ENCODE data around the gene TNFSF9. TPM values are rescaled to one million over a fixed set of nuclear protein-coding genes. Genes with fewer than 3 reads are reported as not detected.
"Not testable (repeated sequence)": the region's sequence is repeated elsewhere in the genome, so short reads cannot be mapped to it uniquely, and the experiment has no call there.

Gene TNFSF9
- total and polyA plus RNA-seq, 5 experiments from 2014 or later, result 0.25 to 1.0 (median 0.42) TPM; not detected in 1

- POLR2A ChIA-PET, result no interaction called here
- Mint-ChIP-seq H3K27ac (no peak overlapping the region), H3K9me3 (no peaks in the 10 kb centered on the region), H3K36me3 (no peaks in the 10 kb centered on the region), H3K27me3 (peaks cover 0 to 2% (median 0%) of the 10 kb centered on the region in 5 donors), H3K4me1 (peaks cover 9 to 17% (median 14%) of the 10 kb centered on the region in 4 donors), H3K4me3 (no peak overlapping the region)
- DNase-seq (no peak), ATAC-seq (no peak)
Measured at GRCh38 chr19:6540918-6541689, 10.3 kb downstream of the TNFSF9 start.

DNA sequence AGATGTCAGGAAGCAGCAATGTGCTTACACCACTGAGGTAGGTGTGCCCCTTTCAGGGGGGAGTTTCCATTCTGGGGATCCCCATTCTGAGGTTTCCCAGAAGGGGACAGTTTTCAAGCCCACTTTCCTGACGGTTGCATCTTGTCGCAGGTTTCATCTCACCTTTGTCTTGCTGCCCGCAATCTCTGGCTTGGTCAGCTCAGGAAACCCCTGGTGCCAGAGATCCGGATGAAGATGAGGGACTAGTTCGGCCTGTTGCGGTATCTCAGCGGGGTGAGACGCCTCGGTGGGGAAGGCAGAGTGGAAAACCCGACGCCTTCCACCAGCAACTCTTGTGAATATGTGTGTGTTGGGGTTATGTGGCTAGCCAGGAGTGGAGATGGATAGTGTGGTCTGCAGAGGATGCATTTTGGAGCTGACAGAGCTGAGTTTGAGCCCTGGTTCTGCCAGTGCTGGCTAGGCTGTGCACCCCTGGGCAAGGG lies 13.1 kb downstream of the TNFSF9 start:
- H3K4me1 Mint-ChIP-seq, result peaks cover 0 to 3% (median 1%) of the 10 kb centered on the region in 4 donors
- peaks cover 0 to 4% (median 0%) of the 10 kb centered on the region in 9 donors for H3K9me3 Mint-ChIP-seq
- DNase-seq, result no peak
- no peaks in the 10 kb centered on the region for H3K36me3 Mint-ChIP-seq
- H3K27me3 Mint-ChIP-seq, result peaks cover 0 to 1% (median 0%) of the 10 kb centered on the region in 5 donors
- no peak overlapping the region for H3K4me3 Mint-ChIP-seq
- ATAC-seq, result no peak
- H3K27ac Mint-ChIP-seq, result peak overlapping the region in 1 of 10 donors; percentile 85
- POLR2A ChIA-PET, result no interaction called here

GRCh38 chr19:6550679-6551078 lies 19.9 kb downstream of the TNFSF9 start:
- DNase-seq, H3K36me3 Mint-ChIP-seq, ATAC-seq, H3K27me3 Mint-ChIP-seq, H3K9me3 Mint-ChIP-seq: not testable (repeated sequence)
- H3K4me1 Mint-ChIP-seq, result peaks cover 6 to 13% (median 7%) of the 10 kb centered on the region in 4 donors
- POLR2A ChIA-PET, result interaction anchor here (0.6 to 1.2 kb wide), 4 partner anchors 20 to 823 kb away, joined by 3 to 5 read pairs (median 4); partner anchors contain the start of gene TNFSF9
- peak overlapping the region in 3 of 10 donors; percentile 10 to 32 (median 30) for H3K4me3 Mint-ChIP-seq
- peak overlapping the region in 1 of 10 donors; percentile 63 for H3K27ac Mint-ChIP-seq

DNA sequence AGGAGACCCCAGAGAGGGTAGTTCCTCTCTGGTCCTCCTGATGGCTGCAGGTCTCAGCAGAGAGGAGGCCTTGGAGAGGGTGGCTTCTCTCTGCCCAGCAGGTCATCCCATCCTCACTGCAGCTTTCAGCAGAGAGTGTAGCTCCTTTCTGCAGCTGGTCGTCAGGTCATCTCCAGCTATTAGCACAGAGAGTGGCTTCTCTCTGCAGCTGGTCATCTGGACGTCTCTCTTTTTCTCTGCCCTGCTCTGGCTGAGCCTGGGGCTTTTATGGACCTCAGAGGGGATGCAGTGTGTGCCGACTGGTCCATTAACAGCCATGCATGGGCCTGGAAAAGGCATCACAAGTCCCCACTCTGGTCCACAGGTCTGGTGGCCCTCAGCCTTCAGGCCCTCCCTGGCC lies 20.3 kb downstream of the TNFSF9 start:
- DNase-seq (no peak), ATAC-seq (no peak)
- Mint-ChIP-seq H3K36me3 (no peaks in the 10 kb centered on the region), H3K9me3 (peaks cover 0 to 4% (median 0%) of the 10 kb centered on the region in 9 donors), H3K27me3 (no peaks in the 10 kb centered on the region), H3K4me1 (peaks cover 6 to 13% (median 7%) of the 10 kb centered on the region in 4 donors), H3K27ac (peak overlapping the region in 1 of 10 donors; percentile 67), H3K4me3 (no peak overlapping the region)
- POLR2A ChIA-PET, result interaction anchor here (0.6 to 1.2 kb wide), 2 partner anchors 20 to 100 kb away, joined by 4 read pairs; partner anchors contain the start of gene TNFSF9

- Mint-ChIP-seq H3K36me3 (no peaks in the 10 kb centered on the region), H3K27ac (peak overlapping the region in 7 of 10 donors; percentile 18 to 57 (median 43)), H3K27me3 (no peaks in the 10 kb centered on the region), H3K4me3 (peak overlapping the region in 8 of 10 donors; percentile 14 to 67 (median 42)), H3K9me3 (peaks cover 0 to 4% (median 0%) of the 10 kb centered on the region in 9 donors), H3K4me1 (peaks cover 6 to 13% (median 7%) of the 10 kb centered on the region in 4 donors)
- DNase-seq (peak; percentile 51 to 82 (median 64)), ATAC-seq (peak; percentile 98 to 99)
- POLR2A ChIA-PET, result interaction anchor here (0.5 to 1.5 kb wide), 4 partner anchors 21 to 141 kb away, joined by 4 to 5 read pairs (median 4); partner anchors contain the start of gene TNFSF9
Measured at GRCh38 chr19:6551607-6552450, 21.0 kb downstream of the TNFSF9 start.

DNA sequence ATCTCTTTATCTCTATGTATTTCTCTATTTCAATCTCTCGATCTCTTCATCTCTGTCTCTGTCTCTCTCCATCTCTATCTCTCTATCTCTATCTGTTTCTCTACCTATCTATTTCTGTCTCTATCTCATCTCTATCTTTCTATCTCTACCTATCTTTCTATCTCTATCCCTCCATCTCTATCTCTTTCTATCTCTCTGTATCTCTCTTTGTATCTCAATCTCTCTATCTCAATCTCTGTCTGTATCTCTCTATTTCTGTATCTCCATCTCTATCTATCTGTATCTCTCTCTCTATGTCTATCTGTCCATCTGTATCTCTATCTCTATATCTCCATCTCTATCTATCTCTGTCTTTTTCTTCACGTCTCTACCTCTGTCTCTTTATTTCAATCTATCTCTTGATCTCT lies 25.2 kb downstream of the TNFSF9 start:
- DNase-seq (no peak), ATAC-seq (no peak)
- Mint-ChIP-seq H3K36me3 (no peaks in the 10 kb centered on the region), H3K9me3 (no peaks in the 10 kb centered on the region), H3K4me1 (peaks cover 4 to 9% (median 5%) of the 10 kb centered on the region in 4 donors), H3K27ac (no peak overlapping the region), H3K27me3 (peaks cover 0 to 3% (median 0%) of the 10 kb centered on the region in 5 donors), H3K4me3 (no peak overlapping the region)
- POLR2A ChIA-PET, result no interaction called here

DNA sequence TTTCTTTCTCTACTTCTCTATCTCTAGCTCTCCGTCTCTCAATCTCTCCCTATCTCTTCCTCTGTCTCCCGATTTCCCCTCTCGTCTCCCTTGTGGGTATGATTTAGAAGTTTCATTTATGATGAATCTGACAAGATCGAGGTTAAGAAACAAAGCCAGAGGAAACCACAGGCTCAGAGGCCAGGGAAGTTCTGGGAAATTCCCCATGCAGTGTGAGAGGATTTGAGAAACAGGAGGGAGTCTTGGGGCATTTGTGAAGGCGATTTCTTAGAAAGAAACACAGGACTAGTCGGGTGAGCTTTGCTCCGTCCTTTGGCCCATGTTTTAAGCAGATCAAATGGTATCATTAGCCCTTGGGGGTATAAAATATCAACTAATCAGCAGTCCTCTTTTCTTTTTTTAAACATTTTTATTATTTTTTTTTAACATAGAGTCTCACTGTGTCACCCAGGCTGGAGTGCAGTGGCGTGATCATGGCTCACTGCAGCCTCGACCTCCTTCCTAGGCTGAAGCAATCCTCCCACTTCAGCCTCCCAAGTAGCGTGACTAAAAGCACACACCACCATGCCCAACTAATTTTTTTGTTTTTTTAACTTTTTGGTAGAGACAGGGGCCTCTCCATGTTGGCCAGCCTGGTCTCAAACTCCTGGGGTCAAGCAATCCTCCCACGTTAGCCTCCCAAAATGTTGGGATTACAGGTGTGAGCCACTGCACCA lies 25.8 kb downstream of the TNFSF9 start:
- Mint-ChIP-seq H3K9me3 (no peaks in the 10 kb centered on the region), H3K4me3 (no peak overlapping the region), H3K27ac (no peak overlapping the region), H3K4me1 (peaks cover 4 to 9% (median 5%) of the 10 kb centered on the region in 4 donors), H3K36me3 (no peaks in the 10 kb centered on the region), H3K27me3 (peaks cover 0 to 3% (median 0%) of the 10 kb centered on the region in 5 donors)
- POLR2A ChIA-PET, result no interaction called here
- ATAC-seq (no peak), DNase-seq (no peak)

DNA sequence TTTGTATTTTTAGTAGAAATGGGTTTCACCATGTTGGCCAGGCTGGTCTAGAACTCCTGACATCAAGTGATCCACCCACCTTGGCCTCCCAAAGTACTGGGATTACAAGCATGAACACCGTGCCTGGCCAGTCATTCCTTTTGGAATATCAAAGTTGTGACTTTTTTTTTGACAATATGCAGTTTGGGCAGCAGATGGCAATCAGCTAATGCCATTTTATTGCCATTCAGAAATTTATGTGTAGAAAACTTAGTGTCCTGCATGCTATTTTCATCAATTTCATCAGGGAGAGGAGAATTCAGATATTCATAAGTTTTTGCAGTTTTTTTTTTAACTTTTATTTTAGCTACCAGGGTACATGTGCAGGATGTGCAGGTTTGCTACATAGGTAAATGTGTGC lies 31.6 kb downstream of the TNFSF9 start:
- ATAC-seq, H3K4me1 Mint-ChIP-seq, DNase-seq, H3K36me3 Mint-ChIP-seq, H3K4me3 Mint-ChIP-seq, H3K27ac Mint-ChIP-seq, POLR2A ChIA-PET: not testable (repeated sequence)
- peaks cover 3 to 13% (median 4%) of the 10 kb centered on the region in 5 donors for H3K27me3 Mint-ChIP-seq
- H3K9me3 Mint-ChIP-seq, result peaks cover 0 to 15% (median 4%) of the 10 kb centered on the region in 9 donors

DNA sequence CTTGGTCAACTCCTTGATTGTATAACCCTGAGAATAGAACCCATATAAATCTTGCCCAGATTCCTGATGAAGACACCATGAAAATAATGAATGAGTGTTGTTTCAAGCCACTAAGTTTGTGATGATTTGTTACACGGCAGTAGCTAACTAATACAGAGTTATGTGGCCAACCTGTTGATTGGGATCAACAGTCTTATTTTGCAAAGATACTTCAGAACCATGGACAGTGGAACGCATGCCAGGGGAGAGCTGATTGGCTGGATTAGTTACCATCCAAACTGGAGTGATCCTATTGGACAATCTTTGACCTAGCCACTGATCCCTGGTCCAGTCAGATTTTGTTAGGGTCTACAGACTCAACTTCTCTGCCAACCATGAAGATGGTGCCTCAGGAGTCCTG lies 33.6 kb downstream of the TNFSF9 start:
- POLR2A ChIA-PET, result no interaction called here
- peaks cover 0 to 6% (median 0%) of the 10 kb centered on the region in 3 donors for H3K36me3 Mint-ChIP-seq
- DNase-seq, result no peak
- no peak overlapping the region for H3K4me3 Mint-ChIP-seq
- no peak for ATAC-seq
- H3K9me3 Mint-ChIP-seq, result peaks cover 0 to 15% (median 4%) of the 10 kb centered on the region in 9 donors
- no peak overlapping the region for H3K27ac Mint-ChIP-seq
- H3K4me1 Mint-ChIP-seq, result no peaks in the 10 kb centered on the region
- H3K27me3 Mint-ChIP-seq, result peaks cover 3 to 13% (median 4%) of the 10 kb centered on the region in 5 donors

- H3K36me3 Mint-ChIP-seq, H3K27ac Mint-ChIP-seq, H3K4me3 Mint-ChIP-seq, H3K4me1 Mint-ChIP-seq, POLR2A ChIA-PET, ATAC-seq, DNase-seq: not testable (repeated sequence)
- H3K9me3 Mint-ChIP-seq, result peaks cover 0 to 22% (median 5%) of the 10 kb centered on the region in 9 donors
- H3K27me3 Mint-ChIP-seq, result peaks cover 8 to 25% (median 12%) of the 10 kb centered on the region in 5 donors
Measured at GRCh38 chr19:6566727-6567126, 35.9 kb downstream of the TNFSF9 start.

- Mint-ChIP-seq H3K4me3 (no peak overlapping the region), H3K27ac (peak overlapping the region in 1 of 10 donors; percentile 32), H3K27me3 (peaks cover 8 to 23% (median 16%) of the 10 kb centered on the region in 5 donors), H3K4me1 (no peaks in the 10 kb centered on the region), H3K36me3 (peaks cover 0 to 6% (median 0%) of the 10 kb centered on the region in 3 donors), H3K9me3 (peaks cover 0 to 22% (median 5%) of the 10 kb centered on the region in 9 donors)
- no peak for ATAC-seq
- POLR2A ChIA-PET, result no interaction called here
- DNase-seq, result no peak
Measured at GRCh38 chr19:6568010-6568526, 37.2 kb downstream of the TNFSF9 start.

GRCh38 chr19:6568816-6569215 lies 38.0 kb downstream of the TNFSF9 start:
- H3K4me3 Mint-ChIP-seq, result no peak overlapping the region
- peaks cover 8 to 23% (median 16%) of the 10 kb centered on the region in 5 donors for H3K27me3 Mint-ChIP-seq
- no peak for DNase-seq
- no peak for ATAC-seq
- H3K9me3 Mint-ChIP-seq, result peaks cover 0 to 22% (median 5%) of the 10 kb centered on the region in 9 donors
- H3K4me1 Mint-ChIP-seq, result no peaks in the 10 kb centered on the region
- H3K27ac Mint-ChIP-seq, result no peak overlapping the region
- POLR2A ChIA-PET, result no interaction called here
- H3K36me3 Mint-ChIP-seq, result peaks cover 0 to 6% (median 0%) of the 10 kb centered on the region in 3 donors
